Tracheal epithelial cell (primary cell): ENCODE data around the gene RNF38. TPM values are rescaled to one million over a fixed set of nuclear protein-coding genes. Genes with fewer than 3 reads are reported as not detected.

Source experiments
- total RNA-seq: library from RNA; depleted of rRNA; stranded (reverse); fragments of >200 nt; gene quantifications from 2 replicates; pipeline ENCODE4 v1.2.1, GENCODE V29; 2014

RNF38 gene
- total RNA-seq = 5.1 and 7.5 TPM in 2 replicates

GRCh38 chr9:36399980-36400331 lies at the start of gene RNF38:
TSS of gene RNF38 (minus strand) at chr9:36400269. CDS start at chr9:36400108, 161 bp downstream.

Other genes starting within 250 kb of the RNF38 start
- 1.4 TPM in 1 of 2 replicates, not detected in the other for gene CCIN, start 230.9 kb downstream of the RNF38 start, total RNA-seq
- 353 and 421 TPM in 2 replicates for gene CLTA, start 209.3 kb downstream of the RNF38 start, total RNA-seq
- 18.1 and 25.2 TPM in 2 replicates for gene GNE, start 141.8 kb downstream of the RNF38 start, total RNA-seq
- 11.7 and 14.0 TPM in 2 replicates for gene MELK, start 172.6 kb upstream of the RNF38 start, total RNA-seq